Activated T-cell treated with anti-CD3 and anti-CD28 coated beads, Interleukin-2, amount 50 U/mL, for 4 hours (primary cell): ENCODE measurements around the gene SDK2. TPM values are rescaled to one million over a fixed set of nuclear protein-coding genes. Genes with fewer than 3 reads are reported as not detected.

ENCODE experiments used
- ATAC-seq, 2 donors: fragments of 200-7000 bp; cut with Tn5 transposase; one replicate each; pipeline ENCODE4 v1.10.0; 2021
- DNase-seq: peaks from one replicate; pipeline ENCODE4 v3.0.0-alpha.2; 2020
- H3K27me3 Mint-ChIP-seq: one replicate; pipeline ENCODE4 v1.8.0; 2021; ENCODE audit warnings: low read depth, mixed read lengths
- H3K36me3 Mint-ChIP-seq: one replicate; pipeline ENCODE4 v1.8.0; 2022; ENCODE audit warnings: mixed read lengths; ENCODE audit not compliant: insufficient read depth
- H3K4me1 Mint-ChIP-seq: one replicate; pipeline ENCODE4 v1.8.0; 2021; ENCODE audit warnings: low read depth, mixed read lengths
- H3K4me3 Mint-ChIP-seq: one replicate; pipeline ENCODE4 v1.8.0; 2021; ENCODE audit warnings: mild to moderate bottlenecking, moderate library complexity, mixed read lengths
- H3K9me3 Mint-ChIP-seq: one replicate; pipeline ENCODE4 v1.8.0; 2021; ENCODE audit warnings: mixed read lengths
- total RNA-seq, 3 donors: library from RNA; stranded (reverse); gene quantifications; one replicate each; pipeline ENCODE4 v1.2.1, GENCODE V29; 2021

SDK2 gene
- total RNA-seq, 3 donors from 2014 or later = 0.08 to 0.20 (median 0.08) TPM

DNA sequence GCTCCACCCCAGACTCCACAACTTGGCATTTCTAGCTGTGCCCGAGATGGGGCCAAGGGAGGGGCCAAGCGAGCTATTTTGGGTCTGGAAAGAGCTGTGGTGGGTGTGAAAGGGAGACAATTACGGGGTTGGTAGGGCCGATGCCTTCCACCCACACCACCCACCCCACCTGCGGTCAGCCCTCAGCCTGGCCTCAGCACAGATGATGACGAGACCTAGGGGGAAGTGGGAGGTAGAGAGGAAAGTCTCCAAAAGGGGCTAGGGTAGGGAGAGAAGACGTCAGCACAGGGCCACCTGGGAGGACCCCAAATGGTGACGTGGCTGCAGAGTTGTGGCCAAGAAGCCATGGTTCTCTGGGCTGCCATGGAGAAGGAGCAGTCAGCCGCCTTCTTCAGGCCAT, 83.1 kb downstream of the SDK2 start:
- no peaks in the 10 kb centered on the region for H3K9me3 Mint-ChIP-seq
- ATAC-seq = no peak
- no peak for DNase-seq
- no peaks in the 10 kb centered on the region for H3K36me3 Mint-ChIP-seq
- H3K27me3 Mint-ChIP-seq = no peaks in the 10 kb centered on the region
- no peak overlapping the region for H3K4me3 Mint-ChIP-seq
- H3K4me1 Mint-ChIP-seq = peaks cover 2% of the 10 kb centered on the region

DNA sequence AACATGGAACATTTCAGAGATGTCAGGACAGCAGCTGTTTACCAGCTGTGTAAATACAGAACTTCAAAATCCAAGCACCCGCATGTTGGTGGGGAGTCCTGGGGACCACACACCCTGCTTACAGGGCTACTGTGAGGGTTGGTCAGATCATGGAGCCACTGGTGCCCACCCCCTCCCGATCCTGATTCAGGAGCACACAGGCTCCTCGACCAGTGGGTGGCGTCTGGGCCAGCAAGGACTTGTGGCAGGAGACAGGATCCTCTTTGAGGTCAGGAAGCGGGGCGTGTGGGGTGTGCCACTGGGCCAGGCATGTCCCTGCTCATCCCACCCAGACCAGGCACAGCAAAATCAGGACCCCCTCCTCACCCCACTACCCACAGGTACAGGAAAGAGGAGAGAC, 83.6 kb downstream of the SDK2 start:
- ATAC-seq (no peak), DNase-seq (no peak)
- no peak overlapping the region for H3K4me3 Mint-ChIP-seq
- H3K36me3 Mint-ChIP-seq = no peaks in the 10 kb centered on the region
- no peaks in the 10 kb centered on the region for H3K27me3 Mint-ChIP-seq
- peaks cover 2% of the 10 kb centered on the region for H3K4me1 Mint-ChIP-seq
- H3K9me3 Mint-ChIP-seq = no peaks in the 10 kb centered on the region

DNA sequence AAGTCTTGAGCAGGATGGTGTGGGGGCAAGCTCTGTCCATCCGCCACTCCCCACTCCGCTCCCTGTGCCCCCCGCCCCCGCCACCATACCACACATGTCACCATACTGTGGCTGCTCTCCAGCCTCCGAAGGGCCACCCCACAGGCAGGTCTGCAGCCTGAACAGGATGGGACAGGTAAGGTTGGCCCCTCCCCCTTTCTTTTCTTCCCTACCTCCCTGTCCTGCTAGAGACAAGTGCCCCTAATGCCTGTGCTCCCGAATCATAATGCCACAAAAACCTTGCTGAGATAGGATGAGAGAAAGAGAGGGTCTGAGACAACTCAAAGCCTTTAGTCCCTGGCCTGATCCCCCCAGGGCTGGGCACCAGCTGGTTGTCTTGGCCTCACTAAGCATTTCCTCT, 84.7 kb downstream of the SDK2 start:
- Mint-ChIP-seq H3K36me3 (no peaks in the 10 kb centered on the region), H3K4me1 (peaks cover 2% of the 10 kb centered on the region), H3K9me3 (no peaks in the 10 kb centered on the region), H3K4me3 (no peak overlapping the region), H3K27me3 (no peaks in the 10 kb centered on the region)
- ATAC-seq (no peak), DNase-seq (no peak)

DNA sequence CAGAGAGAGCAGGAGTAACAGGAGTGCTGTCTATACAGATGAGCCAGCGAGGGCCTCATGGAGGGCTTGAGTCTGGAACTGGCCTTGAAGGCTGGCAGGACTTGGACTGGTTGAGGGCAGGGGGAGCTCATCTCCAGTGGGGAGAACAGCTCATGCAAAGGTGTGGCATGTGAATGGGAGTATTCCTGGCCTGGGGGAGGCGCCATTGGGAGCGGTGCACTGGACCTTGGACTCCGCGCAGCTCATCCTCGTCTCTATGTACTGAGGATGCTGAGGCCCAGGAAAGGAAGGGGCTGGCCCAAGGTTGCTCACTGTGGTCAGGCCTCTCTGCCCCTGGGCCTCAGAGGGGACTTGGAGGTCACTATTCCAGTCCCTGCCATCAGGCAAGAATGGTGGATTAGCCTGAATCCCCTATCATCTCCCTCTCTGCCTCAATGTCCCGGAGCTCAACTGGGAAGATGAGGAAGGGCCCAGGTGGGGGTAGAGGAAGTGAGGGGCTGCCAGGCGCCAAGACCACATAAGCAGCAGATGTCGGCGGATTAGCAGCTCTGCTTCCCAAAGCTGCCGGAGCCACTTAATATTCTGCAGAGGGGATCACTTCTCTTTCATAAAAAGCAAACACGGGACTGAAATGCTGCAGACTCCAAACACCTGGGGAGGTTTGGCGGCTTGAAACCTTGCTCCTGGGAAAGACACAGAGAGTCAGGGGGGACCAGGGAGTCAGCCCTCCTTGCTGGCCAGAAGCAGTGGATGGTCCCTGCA, 88.9 kb downstream of the SDK2 start:
- no peaks in the 10 kb centered on the region for H3K36me3 Mint-ChIP-seq
- no peaks in the 10 kb centered on the region for H3K9me3 Mint-ChIP-seq
- DNase-seq (no peak), ATAC-seq (no peak)
- H3K4me1 Mint-ChIP-seq = peaks cover 7% of the 10 kb centered on the region
- no peaks in the 10 kb centered on the region for H3K27me3 Mint-ChIP-seq
- H3K4me3 Mint-ChIP-seq = no peak overlapping the region

GRCh38 chr17:73554498-73554897, 89.7 kb downstream of the SDK2 start:
- H3K9me3 Mint-ChIP-seq = no peaks in the 10 kb centered on the region
- ATAC-seq = no peak
- no peak overlapping the region for H3K4me3 Mint-ChIP-seq
- H3K36me3 Mint-ChIP-seq = no peaks in the 10 kb centered on the region
- peaks cover 2% of the 10 kb centered on the region for H3K27me3 Mint-ChIP-seq
- peaks cover 7% of the 10 kb centered on the region for H3K4me1 Mint-ChIP-seq
- no peak for DNase-seq

DNA sequence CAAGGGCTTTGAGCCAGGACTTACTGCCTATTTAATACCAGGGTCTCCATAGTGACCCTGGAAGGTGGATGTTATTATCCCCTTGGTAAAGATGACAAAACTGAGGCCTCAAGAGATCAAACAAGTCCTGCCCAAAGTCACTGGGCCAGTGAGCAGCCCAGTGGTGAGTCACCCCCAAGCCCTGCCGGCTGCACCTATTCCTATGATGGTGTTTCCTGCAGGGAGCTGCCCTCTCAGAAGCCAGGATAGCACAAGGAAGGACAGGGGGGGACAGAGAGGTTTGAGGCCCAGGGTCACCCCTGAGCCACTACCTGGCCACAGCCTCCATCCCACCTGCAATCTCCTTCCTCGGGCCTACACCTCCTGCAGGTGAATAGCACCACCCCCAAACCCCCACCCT, 90.9 kb downstream of the SDK2 start:
- Mint-ChIP-seq H3K9me3 (no peaks in the 10 kb centered on the region), H3K36me3 (no peaks in the 10 kb centered on the region), H3K27me3 (peaks cover 5% of the 10 kb centered on the region), H3K4me3 (no peak overlapping the region), H3K4me1 (peaks cover 7% of the 10 kb centered on the region)
- DNase-seq = no peak
- no peak for ATAC-seq

GRCh38 chr17:73552300-73553048, 91.8 kb downstream of the SDK2 start:
- Mint-ChIP-seq H3K36me3 (no peaks in the 10 kb centered on the region), H3K27me3 (peaks cover 5% of the 10 kb centered on the region), H3K4me1 (peaks cover 7% of the 10 kb centered on the region), H3K4me3 (peak overlapping the region; percentile 80), H3K9me3 (no peaks in the 10 kb centered on the region)
- DNase-seq (no peak), ATAC-seq (no peak)

- Mint-ChIP-seq H3K9me3 (no peaks in the 10 kb centered on the region), H3K36me3 (no peaks in the 10 kb centered on the region), H3K4me1 (peaks cover 10% of the 10 kb centered on the region), H3K4me3 (peak overlapping the region; percentile 80), H3K27me3 (peaks cover 5% of the 10 kb centered on the region)
- DNase-seq (no peak), ATAC-seq (peak; percentile 55 to 62)
Observed at GRCh38 chr17:73551759-73552158, 92.5 kb downstream of the SDK2 start.

DNA sequence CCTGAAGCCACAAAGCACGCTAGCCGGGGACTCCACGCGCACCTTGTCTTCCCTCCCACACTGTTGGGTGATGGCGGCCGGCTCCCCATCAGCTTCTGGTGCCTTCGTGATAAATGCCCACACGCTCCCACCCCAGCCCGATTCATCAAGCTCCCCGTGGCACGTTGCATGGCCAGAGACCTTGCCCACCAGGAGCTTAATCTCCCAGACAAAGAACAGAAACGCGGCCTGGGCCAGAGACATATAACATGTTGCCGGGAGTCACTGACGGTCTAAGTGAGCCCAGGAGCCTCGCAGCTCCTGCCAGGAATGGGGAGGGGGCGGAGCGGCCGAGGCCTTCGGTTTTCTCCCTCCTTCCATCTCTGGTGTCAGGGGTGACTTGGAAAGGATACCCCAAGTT, 93.1 kb downstream of the SDK2 start:
- H3K4me1 Mint-ChIP-seq = peaks cover 10% of the 10 kb centered on the region
- no peak overlapping the region for H3K4me3 Mint-ChIP-seq
- no peak for DNase-seq

DNA sequence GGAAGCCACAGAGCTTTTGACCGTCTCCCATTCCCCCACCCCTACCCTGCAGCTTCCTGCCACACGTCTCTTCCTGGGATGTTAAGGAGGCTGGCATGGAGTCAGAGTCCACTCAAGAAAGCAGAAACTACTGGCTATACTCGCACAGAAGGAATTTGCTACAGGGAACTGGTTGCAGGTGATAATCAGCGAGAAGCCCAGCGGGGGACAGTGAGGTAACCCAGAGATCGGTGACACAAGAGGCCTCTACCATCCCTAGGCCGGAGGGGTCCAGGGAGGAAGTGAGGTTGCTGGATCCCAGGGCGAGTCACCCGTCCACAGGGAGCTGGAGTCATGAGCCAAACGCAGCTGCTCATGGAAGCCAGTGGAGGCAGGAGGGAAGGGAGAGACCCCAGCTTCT, 93.7 kb downstream of the SDK2 start:
- peaks cover 5% of the 10 kb centered on the region for H3K27me3 Mint-ChIP-seq
- peaks cover 10% of the 10 kb centered on the region for H3K4me1 Mint-ChIP-seq
- no peaks in the 10 kb centered on the region for H3K9me3 Mint-ChIP-seq
- no peak for ATAC-seq
- H3K36me3 Mint-ChIP-seq = no peaks in the 10 kb centered on the region
- H3K4me3 Mint-ChIP-seq = no peak overlapping the region
- no peak for DNase-seq

More for the DNA sequence above, 93.1 kb downstream of the SDK2 start:
- Mint-ChIP-seq H3K36me3 (no peaks in the 10 kb centered on the region), H3K27me3 (peaks cover 5% of the 10 kb centered on the region), H3K9me3 (no peaks in the 10 kb centered on the region)
- ATAC-seq = no peak

DNA sequence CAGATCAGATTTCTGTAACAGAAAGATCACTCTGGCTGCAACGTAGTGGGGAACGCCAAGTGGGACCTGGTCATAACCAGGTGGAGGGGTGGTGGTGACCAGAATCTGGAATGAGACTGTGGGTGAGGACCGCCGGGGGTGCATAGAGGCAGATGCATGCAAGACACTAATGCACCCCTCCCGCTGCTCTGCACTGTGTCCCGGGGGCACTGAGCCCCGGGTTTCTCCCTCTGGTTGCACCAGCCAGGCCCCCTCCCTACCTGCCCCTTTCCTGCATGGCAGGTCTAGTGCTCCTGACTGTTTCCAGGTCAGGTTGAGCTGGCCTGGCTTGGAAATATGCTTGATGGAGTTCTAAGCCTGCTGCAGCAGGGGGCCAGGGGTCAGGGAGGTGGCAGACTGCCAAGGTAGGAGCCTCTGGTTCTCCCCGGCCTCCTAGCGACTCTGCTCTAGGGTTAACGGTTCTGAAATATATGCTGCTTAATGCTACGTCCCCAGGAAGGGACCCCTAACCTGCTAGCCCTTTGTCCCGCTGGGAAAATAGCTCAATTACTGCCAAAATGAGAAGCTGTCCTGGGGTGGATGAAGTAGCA, 94.3 kb downstream of the SDK2 start:
- DNase-seq (no peak), ATAC-seq (no peak)
- H3K4me3 Mint-ChIP-seq = no peak overlapping the region
- peaks cover 10% of the 10 kb centered on the region for H3K4me1 Mint-ChIP-seq
- no peaks in the 10 kb centered on the region for H3K9me3 Mint-ChIP-seq
- H3K27me3 Mint-ChIP-seq = peaks cover 5% of the 10 kb centered on the region
- no peaks in the 10 kb centered on the region for H3K36me3 Mint-ChIP-seq

DNA sequence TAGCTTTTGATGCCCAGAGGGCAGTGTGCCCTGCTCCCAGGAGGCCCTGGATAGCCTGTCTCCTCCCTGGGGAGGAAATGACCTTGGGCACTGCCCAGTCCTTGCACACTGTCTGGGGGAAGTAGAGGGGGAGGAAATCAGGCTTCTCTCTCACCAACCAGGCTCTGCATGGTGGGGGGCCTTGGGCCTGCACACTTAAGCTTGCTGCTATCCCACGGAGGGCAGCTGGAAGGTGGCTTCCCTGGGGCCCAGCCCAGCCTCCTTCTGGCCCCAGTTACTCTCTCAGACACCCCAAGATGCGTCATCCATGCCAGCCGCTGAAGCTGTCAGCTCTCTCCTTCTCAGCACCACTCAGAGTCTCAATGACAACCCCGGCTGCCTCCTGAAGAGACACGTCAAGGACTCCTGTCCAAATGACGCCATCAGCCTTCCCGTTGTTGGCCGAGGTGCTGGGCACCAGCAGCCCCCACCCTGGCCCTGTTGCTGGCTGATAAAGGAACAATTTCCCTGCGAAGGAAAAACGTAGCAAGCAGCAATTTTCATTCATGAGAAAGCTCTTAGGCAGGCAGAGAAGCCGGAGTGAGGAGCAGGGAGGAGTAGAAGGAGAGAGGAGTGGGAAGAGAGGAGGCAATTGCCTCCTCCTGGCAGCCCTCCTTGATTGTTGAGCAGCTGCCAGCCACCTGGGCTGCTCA, 95.5 kb downstream of the SDK2 start:
- DNase-seq = no peak
- no peak overlapping the region for H3K4me3 Mint-ChIP-seq
- peaks cover 5% of the 10 kb centered on the region for H3K27me3 Mint-ChIP-seq
- no peaks in the 10 kb centered on the region for H3K36me3 Mint-ChIP-seq
- ATAC-seq = no peak
- peaks cover 14% of the 10 kb centered on the region for H3K4me1 Mint-ChIP-seq
- no peaks in the 10 kb centered on the region for H3K9me3 Mint-ChIP-seq

DNA sequence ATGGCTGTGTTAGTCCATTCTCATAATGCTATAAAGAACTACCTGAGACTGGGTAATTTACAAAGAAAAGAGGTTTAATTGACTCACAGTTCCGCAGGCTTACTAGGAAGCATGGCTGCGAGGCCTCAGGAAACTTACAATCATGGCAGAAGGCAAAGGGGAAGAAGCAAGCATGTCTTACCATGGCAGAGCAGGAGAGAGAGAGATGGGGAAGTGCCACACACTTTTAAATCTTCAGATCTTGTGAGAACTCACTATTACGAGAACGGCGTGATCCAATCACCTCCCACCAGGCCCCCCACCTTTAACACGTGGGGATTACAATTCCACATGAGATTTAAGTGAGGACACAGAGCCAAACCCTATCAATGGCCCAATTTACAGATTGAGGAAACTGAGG, 96.5 kb downstream of the SDK2 start:
- H3K9me3 Mint-ChIP-seq = no peaks in the 10 kb centered on the region
- ATAC-seq (no peak), DNase-seq (no peak)
- H3K36me3 Mint-ChIP-seq = no peaks in the 10 kb centered on the region
- peaks cover 5% of the 10 kb centered on the region for H3K27me3 Mint-ChIP-seq
- peaks cover 14% of the 10 kb centered on the region for H3K4me1 Mint-ChIP-seq
- H3K4me3 Mint-ChIP-seq = no peak overlapping the region

GRCh38 chr17:73546770-73547536, 97.3 kb downstream of the SDK2 start:
- Mint-ChIP-seq H3K4me1 (peaks cover 13% of the 10 kb centered on the region), H3K27me3 (peaks cover 5% of the 10 kb centered on the region), H3K9me3 (no peaks in the 10 kb centered on the region), H3K4me3 (no peak overlapping the region), H3K36me3 (no peaks in the 10 kb centered on the region)
- peak; percentile 38 to 46 for ATAC-seq
- DNase-seq = no peak
